GM12878 (cell line): ENCODE results near the gene SIVA1. TPM values are rescaled to one million over a fixed set of nuclear protein-coding genes. Genes with fewer than 3 reads are reported as not detected.

ENCODE experiments used
- ATAC-seq: fragments of 200-7000 bp; cut with Tn5 transposase; 3 replicates; pipeline ENCODE4 v1.9.1; 2020; ENCODE audit warnings: mild to moderate bottlenecking, moderate library complexity
- BruUV-seq: library from RNA; stranded (reverse); fragments of 400-500 nt; replicated peaks from 2 replicates; lab custom pipeline; 2021; lab: Mats Ljungman, UMichigan
- CTCF ChIA-PET: fragments of 300-600 bp; sonication (Branson Sonifier 250); formaldehyde crosslinking; extraction: SDS; loops from one replicate; lab custom pipeline; 2021; ENCODE audit warnings: inconsistent platforms; lab: Yijun Ruan, JAX
- POLR2A ChIA-PET: fragments of 350-600 bp; formaldehyde crosslinking; extraction: SDS; loops from one replicate; lab custom pipeline; 2021; ENCODE audit warnings: inconsistent platforms; lab: Charles Lee
- RAD21 ChIA-PET: fragments of 300-600 bp; sonication (Branson Sonifier 250); formaldehyde crosslinking; loops from one replicate; lab custom pipeline; 2023; ENCODE audit warnings: antibody characterized with exemption; ENCODE audit not compliant: unreplicated experiment; lab: Charles Lee
- SMC1A ChIA-PET: fragments of 300-600 bp; sonication (Branson Sonifier 250); formaldehyde crosslinking; loops from one replicate; lab custom pipeline; 2023; ENCODE audit not compliant: unreplicated experiment, uncharacterized antibody; lab: Charles Lee
- DNase-seq: peaks from one replicate; pipeline ENCODE4 v3.0.0-alpha.2; 2011; ENCODE audit warnings: low read depth, low spot score
- FAIRE-seq: peaks from 3 replicates; lab custom pipeline; 2011; peaks lifted over from hg19 to GRCh38; lab: Jason Lieb, UNC
- H2AFZ ChIP-seq: 2 replicates; pipeline ENCODE4 v1.6.0; 2011; ENCODE audit warnings: low read depth, low read length, control low read depth; ENCODE audit not compliant: control insufficient read depth
- H3K27ac ChIP-seq: 2 replicates; pipeline ENCODE4 v1.5.1; 2011; ENCODE audit warnings: control low read depth; ENCODE audit not compliant: control insufficient read depth, insufficient read depth
- H3K27me3 ChIP-seq, 2 experiments: replicated peaks in 1 of 2; 2 replicates each; pipeline versions ENCODE4 v1.6.0 to v1.6.1; 2011; ENCODE audit warnings: low read length in 1 of 2; ENCODE audit not compliant: control insufficient read depth in 2 of 2, insufficient read depth in 2 of 2
- H3K36me3 ChIP-seq, 2 experiments: 2 replicates each; pipeline ENCODE4 v1.5.1; 2011; ENCODE audit warnings: low read length in 1 of 2; ENCODE audit not compliant: control insufficient read depth in 2 of 2, insufficient read depth in 2 of 2
- H3K4me1 ChIP-seq: 2 replicates; pipeline ENCODE4 v1.6.1; 2011; ENCODE audit warnings: mild to moderate bottlenecking, low read length, moderate library complexity, mixed read lengths; ENCODE audit not compliant: control insufficient read depth, insufficient read depth
- H3K4me2 ChIP-seq: 2 replicates; pipeline ENCODE4 v1.6.0; 2011; ENCODE audit warnings: control low read depth; ENCODE audit not compliant: control insufficient read depth, insufficient read depth
- H3K4me3 ChIP-seq: fragments of 200-600 bp; sonication (generic); 2 replicates; pipeline ENCODE4 v1.5.1; 2016
- H3K79me2 ChIP-seq: 2 replicates; pipeline ENCODE4 v1.6.0; 2011; ENCODE audit warnings: low read length; ENCODE audit not compliant: control insufficient read depth, insufficient read depth
- H3K9ac ChIP-seq: 2 replicates; pipeline ENCODE4 v1.8.0; 2011; ENCODE audit warnings: low read length, control low read depth, mixed read lengths; ENCODE audit not compliant: control insufficient read depth, insufficient read depth
- H3K9me3 ChIP-seq: replicated peaks from 3 replicates; pipeline ENCODE4 v1.5.1; 2011; ENCODE audit warnings: mild to moderate bottlenecking, low read length; ENCODE audit not compliant: control insufficient read depth, insufficient read depth
- H4K20me1 ChIP-seq: 2 replicates; pipeline ENCODE4 v1.6.0; 2011; ENCODE audit not compliant: control insufficient read depth, insufficient read depth
- CBX5 ChIP-seq: sonication (generic); IDR thresholded peaks from 2 replicates; pipeline ENCODE4 v1.6.1; 2016; ENCODE audit warnings: low read depth, moderate library complexity, mild to moderate bottlenecking, inconsistent platforms
- EZH2 ChIP-seq: IDR thresholded peaks from 2 replicates; pipeline ENCODE4 v1.6.1; 2012; ENCODE audit warnings: low read depth, mild to moderate bottlenecking, control low read depth, inconsistent platforms, low read length, borderline replicate concordance; ENCODE audit not compliant: control insufficient read depth
- FOXK2 ChIP-seq: fragments of 450-650 bp; IDR thresholded peaks from 2 replicates; pipeline ENCODE4 v1.6.1; 2017; ENCODE audit warnings: mild to moderate bottlenecking, moderate library complexity
- MTA3 ChIP-seq: IDR thresholded peaks from 2 replicates; pipeline ENCODE4 v1.6.1; 2012; ENCODE audit warnings: low read length, inconsistent platforms, borderline replicate concordance
- NFYA ChIP-seq: IDR thresholded peaks from 2 replicates; pipeline ENCODE4 v1.6.1; 2011; ENCODE audit warnings: low read depth, mild to moderate bottlenecking, low read length, improper control_type of control experiment, borderline replicate concordance
- SIX5 ChIP-seq: IDR thresholded peaks from 2 replicates; pipeline ENCODE4 v1.6.1; 2011; ENCODE audit warnings: mild to moderate bottlenecking, low read depth, low read length, moderate library complexity; ENCODE audit not compliant: severe bottlenecking
- SREBF2 ChIP-seq: IDR thresholded peaks from 2 replicates; pipeline ENCODE4 v1.6.1; 2012; ENCODE audit warnings: mild to moderate bottlenecking, low read length
- TCF3 ChIP-seq: IDR thresholded peaks from 2 replicates; pipeline ENCODE4 v1.6.1; 2012; ENCODE audit warnings: low read depth, mild to moderate bottlenecking, low read length, borderline replicate concordance; ENCODE audit not compliant: insufficient read depth
- WGBS: methylation state at CpG from one replicate; pipeline ENCODE4 v1.1.6; 2016; ENCODE audit warnings: low lambda C conversion rate; ENCODE audit not compliant: insufficient replicate concordance, insufficient coverage; ENCODE audit errors: missing lambda C conversion rate; 5-methylcytosine and 5-hydroxymethylcytosine counted together
- in situ Hi-C: fragments of 300-500 bp; cut with MboI; formaldehyde crosslinking; loops from 9 replicates; pipeline ENCODE4 v1.14.3; 2018; ENCODE audit warnings: mixed read lengths
- intact Hi-C: fragments of 100-400 bp; cut with micrococcal nuclease; formaldehyde crosslinking; loops from one replicate; pipeline ENCODE4 v1.14.2; 2022; ENCODE audit not compliant: unreplicated experiment
- polyA plus RNA-seq, 11 experiments: library from polyadenylated mRNA; depleted of rRNA in 4 of 11; unstranded in 6 of 11; stranded (reverse) in 5 of 11; fragments of >200 nt; fragmentation: Nextera tagmentation in 4 of 11; fragmentation: Illumina TruSeq in 1 of 11; extraction: Ambion mirVana in 4 of 11; extraction: Trizol in 1 of 11; gene quantifications; 1 replicate in 1 of 11; 2 replicates in 10 of 11; pipeline versions ENCODE4 v1.2.1 to v1.2.3, GENCODE V29; 2011 to 2016; ENCODE audit warnings: inconsistent platforms in 2 of 11, missing spikeins in 2 of 11, low read depth in 1 of 11
- total RNA-seq, 4 experiments: library from RNA; depleted of rRNA in 3 of 4; stranded (reverse); fragments of >200 nt in 3 of 4; fragmentation: Illumina TruSeq in 1 of 4; extraction: Trizol in 1 of 4; gene quantifications; 2 replicates each; pipeline versions ENCODE4 v1.2.1 to v1.2.3, GENCODE V29; 2013 to 2021

The SIVA1 gene
- total and polyA plus RNA-seq, 10 of the 15 experiments (the other 5 are each of a cell fraction or from before 2014, with no cell fraction given): 4.6 to 282 (median 106) TPM

DNA sequence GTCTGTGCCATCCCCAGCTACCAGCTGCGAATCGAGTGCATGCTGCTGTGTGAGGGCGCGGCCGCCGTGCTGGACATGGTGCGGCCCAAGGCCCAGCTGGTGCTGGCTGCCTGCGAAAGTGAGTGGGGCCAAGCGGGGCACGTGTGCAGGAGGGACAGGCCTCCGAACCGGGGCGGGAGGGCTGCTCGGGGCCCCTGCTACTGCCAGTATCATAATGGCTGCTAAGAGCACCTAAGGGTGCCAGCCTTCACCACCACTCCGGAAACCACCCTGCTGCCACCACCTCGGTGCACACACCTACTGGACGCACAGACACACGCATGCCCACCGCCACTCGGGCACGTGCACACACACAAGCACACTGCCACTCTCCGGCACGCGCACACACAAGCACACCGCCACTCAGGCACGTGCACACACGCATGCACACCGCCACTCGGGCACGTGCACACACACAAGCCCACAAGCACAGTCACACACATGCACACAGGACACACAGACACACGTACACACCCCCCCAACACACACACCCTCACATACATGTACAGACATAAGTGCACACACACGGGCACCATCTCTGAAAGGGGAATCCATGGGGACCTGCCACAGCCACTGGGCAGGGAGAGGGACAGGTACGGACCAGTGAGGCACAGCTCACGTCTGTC lies 42.7 kb upstream of the SIVA1 start:
- ATAC-seq (no peak), DNase-seq (no peak), FAIRE-seq (no peak)
- POLR2A ChIA-PET: no interaction called here
- no peak for TF ChIP-seq EZH2
- TF ChIP-seq NFYA: no peak
- no peak for TF ChIP-seq SREBF2
- TF ChIP-seq SIX5: no peak
- TF ChIP-seq FOXK2: no peak
- TF ChIP-seq MTA3: no peak
- TF ChIP-seq CBX5: no peak
- TF ChIP-seq TCF3: no peak
- H3K27ac ChIP-seq: no peak overlapping the region
- CTCF ChIA-PET: interaction anchor here (1.3 to 3.1 kb wide), 3 partner anchors 43 to 63 kb away, joined by 3 to 15 read pairs (median 6); partner anchors contain the start of gene SIVA1
- intact Hi-C loops: no loop called here
- H4K20me1 ChIP-seq: no peaks in the 10 kb centered on the region
- no peak overlapping the region for H3K4me2 ChIP-seq
- BruUV-seq: no TSS peak
- no peaks in the 10 kb centered on the region for H3K9me3 ChIP-seq
- H2AFZ ChIP-seq: no peak overlapping the region
- no peaks in the 10 kb centered on the region for H3K4me1 ChIP-seq
- no peak overlapping the region for H3K4me3 ChIP-seq
- RAD21 ChIA-PET: interaction anchor here (1.7 kb wide), 1 partner anchor 59 kb away, joined by 7 read pairs; no protein-coding TSS in a partner anchor
- no peaks in the 10 kb centered on the region for H3K79me2 ChIP-seq
- WGBS: 88% methylated on average over 34 of the region's 34 CpGs
- SMC1A ChIA-PET: no interaction called here
- H3K36me3 ChIP-seq: no peaks in the 10 kb centered on the region; a peak in 1 of 4 replicates
- in situ Hi-C loops: no loop called here
- H3K9ac ChIP-seq: no peak overlapping the region
- H3K27me3 ChIP-seq: no peaks in the 10 kb centered on the region
